ENCODE results near the gene KLHL5.
"Not testable (repeated sequence)": the region's sequence is repeated elsewhere in the genome, so short reads cannot be mapped to it uniquely, and the experiment has no call there.

KLHL5 gene

DNA sequence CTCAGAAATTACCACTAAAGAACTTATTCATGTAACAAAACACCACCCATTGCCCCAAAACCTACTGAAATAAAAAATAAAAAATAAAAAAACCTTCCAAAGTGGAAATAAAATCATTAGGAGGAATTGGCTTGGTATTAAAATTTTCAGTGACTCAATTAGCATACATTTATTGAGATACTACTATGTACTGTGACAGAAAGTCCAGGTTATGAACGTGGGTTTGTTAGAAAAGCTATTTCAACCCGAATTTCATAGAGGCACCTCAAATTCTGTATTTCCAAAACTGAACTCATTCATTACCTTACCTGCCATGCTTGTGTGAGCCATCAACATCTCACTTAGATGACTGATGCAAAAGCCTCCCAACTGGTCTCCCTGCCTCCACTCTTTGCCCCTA is 16.8 kb downstream of the KLHL5 start:
- DNase-seq = no peak
- in situ Hi-C loops (cut with MboI; ENCODE audit: low pct_unique_long_range_greater_than_20kb, low sequenced_read_pairs) = no loop called here

DNA sequence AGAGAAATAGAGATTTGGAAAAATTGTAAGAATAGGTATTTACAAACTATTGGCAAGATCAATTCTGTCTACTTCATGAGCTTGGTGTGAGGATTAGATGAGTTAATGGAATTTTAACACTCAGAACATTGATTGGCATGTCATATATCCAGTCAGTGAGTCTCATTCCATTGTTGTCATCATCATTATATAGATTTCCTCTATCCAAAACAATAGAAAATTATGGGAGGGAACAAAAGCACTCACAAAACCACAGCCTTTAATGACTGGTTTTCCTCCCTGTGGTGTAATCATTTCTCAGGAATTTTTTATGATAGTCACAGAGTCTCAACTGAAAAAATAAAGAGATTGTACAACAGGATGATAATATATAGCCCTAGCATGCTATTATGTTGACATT is 21.1 kb downstream of the KLHL5 start:
- peak; percentile 36 for DNase-seq
- in situ Hi-C loops (cut with MboI; ENCODE audit: low pct_unique_long_range_greater_than_20kb, low sequenced_read_pairs) = no loop called here

DNA sequence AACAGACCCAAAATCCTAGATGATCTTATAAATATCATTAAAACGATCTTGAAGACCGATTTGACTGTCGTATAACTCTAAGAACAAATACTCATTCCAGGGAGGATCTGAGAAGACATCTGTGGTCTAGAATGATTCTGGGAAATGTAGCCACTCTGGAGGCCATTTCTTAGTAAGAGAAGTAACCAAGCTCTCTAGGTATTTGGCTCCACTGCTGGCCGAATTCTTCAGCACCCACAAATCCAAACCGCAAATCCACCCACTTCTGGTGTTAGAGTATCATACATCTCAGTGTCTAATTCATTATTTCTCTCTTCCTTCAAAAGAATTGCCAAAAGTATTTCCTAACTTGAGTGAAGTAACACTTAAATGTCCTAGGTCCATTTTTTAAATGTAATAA is 23.9 kb downstream of the KLHL5 start:
- in situ Hi-C loops (cut with MboI; ENCODE audit: low pct_unique_long_range_greater_than_20kb, low sequenced_read_pairs) = no loop called here
- DNase-seq = peak; percentile 83

DNA sequence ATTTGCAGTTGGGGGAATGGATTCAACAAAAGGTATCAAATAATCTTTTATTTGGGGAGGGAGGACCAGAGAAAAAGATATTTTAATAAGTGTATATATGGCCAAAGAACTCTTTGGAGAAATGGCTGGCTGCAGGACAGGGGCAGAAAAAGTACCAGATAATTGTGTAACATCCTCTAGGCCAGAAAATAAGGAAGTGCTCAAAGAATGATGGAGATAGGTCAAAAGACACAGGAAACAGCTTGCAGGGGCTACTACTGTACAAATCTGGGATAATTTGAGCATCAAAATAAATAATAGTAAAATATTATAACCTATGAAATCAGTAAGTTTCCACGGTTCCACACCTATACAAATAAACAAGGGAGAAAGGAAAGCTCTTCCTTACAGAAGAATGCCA is 34.8 kb downstream of the KLHL5 start:
- in situ Hi-C loops (cut with MboI; ENCODE audit: low pct_unique_long_range_greater_than_20kb, low sequenced_read_pairs) = no loop called here
- peak; percentile 49 for DNase-seq

DNA sequence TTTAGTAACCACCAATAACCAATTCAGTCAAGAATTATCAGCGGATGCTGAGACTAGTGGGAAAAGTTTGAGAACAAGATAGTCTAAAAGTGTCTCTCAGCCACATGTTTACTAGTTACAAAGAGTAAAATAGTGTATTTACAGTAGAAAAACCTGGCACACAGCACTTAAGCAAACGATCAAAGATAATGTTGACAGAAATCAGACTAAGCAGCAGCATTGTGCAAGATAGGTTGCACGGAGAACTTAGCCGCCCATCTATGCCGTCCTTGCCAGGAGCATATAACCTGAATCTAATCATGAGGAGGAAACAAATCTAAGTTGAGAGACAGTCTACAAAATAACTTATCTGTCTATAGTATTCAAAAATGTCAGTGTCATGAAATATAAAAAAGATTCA is 35.3 kb downstream of the KLHL5 start:
- in situ Hi-C loops (cut with MboI; ENCODE audit: low pct_unique_long_range_greater_than_20kb, low sequenced_read_pairs) = no loop called here
- DNase-seq = no peak

DNA sequence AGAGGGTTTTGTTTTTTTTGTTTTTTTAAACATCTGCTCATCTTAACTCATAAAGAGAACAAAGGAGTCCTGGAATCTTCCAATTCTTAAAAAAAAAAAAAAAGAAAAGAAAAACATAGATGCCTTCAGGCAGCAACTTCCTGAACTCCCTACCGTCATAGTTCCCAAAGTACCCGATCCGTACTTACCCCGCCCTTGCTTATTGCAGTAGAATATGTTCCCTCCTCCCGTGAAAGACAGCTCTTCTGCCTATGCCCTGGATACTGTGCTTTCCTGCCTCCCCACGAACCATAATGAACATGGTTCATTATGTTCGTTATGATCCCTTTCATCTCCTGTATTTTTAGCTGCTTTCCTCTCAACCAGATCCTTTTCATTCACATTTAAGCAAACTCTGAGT is 40.3 kb downstream of the KLHL5 start:
- in situ Hi-C loops (cut with MboI; ENCODE audit: low pct_unique_long_range_greater_than_20kb, low sequenced_read_pairs) = no loop called here
- DNase-seq = no peak

DNA sequence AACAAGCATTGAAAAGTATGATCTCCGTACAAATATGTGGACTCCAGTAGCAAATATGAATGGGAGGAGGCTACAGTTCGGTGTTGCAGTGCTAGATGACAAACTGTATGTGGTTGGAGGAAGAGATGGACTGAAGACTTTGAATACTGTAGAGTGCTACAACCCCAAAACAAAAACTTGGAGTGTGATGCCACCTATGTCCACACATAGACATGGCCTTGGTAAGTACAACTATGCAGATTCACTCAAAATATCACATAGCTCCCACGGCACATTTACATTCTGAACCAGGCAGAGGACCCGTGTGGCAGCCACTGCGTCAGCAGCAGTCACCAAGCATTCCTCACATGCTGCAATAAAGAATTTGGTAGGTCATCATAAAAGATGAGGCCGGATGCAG is 41.3 kb downstream of the KLHL5 start:
- no peak for DNase-seq
- in situ Hi-C loops (cut with MboI; ENCODE audit: low pct_unique_long_range_greater_than_20kb, low sequenced_read_pairs) = no loop called here

DNA sequence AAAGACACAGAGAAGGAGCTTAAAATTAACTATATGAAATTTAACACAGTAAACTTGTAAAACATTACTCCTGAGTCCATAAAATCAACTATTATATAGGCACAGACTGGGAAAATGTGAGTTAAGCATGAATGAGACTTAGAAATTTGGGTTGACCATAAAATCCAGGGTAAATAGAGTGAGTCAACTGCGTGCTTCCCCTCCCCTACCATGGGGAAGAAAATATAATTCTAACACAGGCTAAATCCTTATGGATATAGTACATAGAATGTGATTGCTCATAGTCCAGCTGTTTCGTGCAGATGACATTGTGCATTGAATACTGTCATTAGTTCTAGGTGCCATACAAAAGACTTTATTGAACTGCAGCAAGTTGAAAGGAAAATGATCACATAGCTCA is 42.2 kb downstream of the KLHL5 start:
- in situ Hi-C loops (cut with MboI; ENCODE audit: low pct_unique_long_range_greater_than_20kb, low sequenced_read_pairs) = no loop called here
- DNase-seq = no peak

DNA sequence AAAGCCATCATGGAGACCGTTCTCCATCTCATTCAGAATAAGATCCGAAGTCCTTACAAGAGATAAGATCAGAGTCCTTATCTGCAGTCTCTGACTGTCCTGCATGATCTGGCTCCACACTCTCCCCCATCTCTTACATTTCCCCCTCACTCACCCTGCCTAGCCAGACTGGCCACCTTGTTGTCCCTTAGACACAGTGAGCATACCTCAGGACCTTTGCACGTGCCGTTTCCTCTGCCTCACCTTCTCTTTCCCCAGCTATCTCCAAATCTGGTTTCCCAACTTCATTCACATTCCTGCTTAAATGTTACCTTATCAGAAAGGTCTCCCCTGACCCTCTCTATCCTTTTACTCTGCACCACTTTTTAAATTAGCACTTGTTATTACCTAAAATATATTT is 44.0 kb downstream of the KLHL5 start:
- in situ Hi-C loops (cut with MboI; ENCODE audit: low pct_unique_long_range_greater_than_20kb, low sequenced_read_pairs) = no loop called here
- no peak for DNase-seq

DNA sequence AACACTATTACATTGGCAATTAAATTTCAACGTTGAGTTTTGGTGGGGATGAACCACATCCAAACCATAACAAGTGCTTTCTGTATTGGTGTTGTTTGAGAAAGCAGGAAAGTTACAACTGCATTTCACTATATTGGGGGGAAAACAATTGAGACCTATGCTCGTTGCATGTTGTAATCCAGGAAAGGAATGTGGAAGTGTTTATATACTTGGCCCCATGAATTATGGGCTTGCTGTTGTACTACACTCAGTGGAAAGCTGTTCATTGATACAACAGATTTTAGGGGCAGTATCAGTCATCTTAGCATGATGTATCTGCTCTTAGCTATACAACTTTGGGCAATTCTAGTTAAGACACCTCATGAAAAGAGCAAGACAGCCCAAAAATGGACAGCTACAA is 52.4 kb downstream of the KLHL5 start:
- in situ Hi-C loops (cut with MboI; ENCODE audit: low pct_unique_long_range_greater_than_20kb, low sequenced_read_pairs) = no loop called here
- DNase-seq = no peak

DNA sequence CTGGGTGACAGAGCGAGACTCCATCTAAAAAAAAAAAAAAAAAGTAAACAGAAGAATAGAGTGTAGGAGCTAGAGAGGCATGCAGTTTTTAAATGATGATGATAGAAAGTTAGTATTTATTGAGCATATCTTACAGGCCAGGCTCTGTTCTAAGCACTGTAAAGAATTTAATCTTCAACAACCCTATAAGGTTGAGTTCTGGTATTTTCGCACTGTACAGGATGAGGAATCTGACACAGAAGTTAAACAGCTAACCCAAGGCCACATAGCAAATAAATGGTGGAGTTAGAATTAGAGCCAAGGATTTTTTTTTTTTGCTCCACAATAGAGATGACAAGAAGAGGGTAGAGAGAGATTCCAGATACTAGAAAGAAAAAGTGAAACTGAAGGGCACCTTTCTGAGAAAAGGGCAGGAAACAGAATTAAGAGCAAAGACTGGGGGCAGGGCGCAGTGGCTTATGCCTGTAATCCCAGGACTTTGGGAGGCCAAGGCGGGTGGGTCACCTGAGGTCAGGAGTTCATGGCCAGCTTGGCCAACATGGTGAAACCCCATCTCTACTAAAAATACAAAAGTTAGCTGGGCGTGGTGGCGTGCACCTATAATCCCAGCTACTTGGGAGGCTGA is 56.1 kb downstream of the KLHL5 start:
- in situ Hi-C loops (cut with MboI; ENCODE audit: low pct_unique_long_range_greater_than_20kb, low sequenced_read_pairs) = no loop called here
- peak; percentile 26 for DNase-seq

DNA sequence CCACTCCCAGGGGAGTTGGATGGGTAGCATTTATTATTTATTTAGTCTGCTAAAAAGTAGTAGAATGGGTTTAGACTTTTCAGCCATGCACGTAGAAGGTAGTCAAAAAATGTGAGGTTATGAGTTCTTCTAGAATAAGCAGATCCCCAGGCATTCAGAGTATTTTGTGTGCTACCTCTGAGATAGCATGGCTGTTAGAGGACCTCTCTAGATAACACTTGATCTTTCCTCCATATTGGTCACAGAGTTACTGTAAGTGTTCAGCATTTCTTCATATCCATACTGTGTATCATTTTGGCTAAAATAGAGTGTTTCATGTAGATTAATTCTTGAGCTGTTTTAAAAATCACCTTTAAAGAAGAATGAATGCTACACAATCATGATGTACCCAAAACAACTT is 58.4 kb downstream of the KLHL5 start:
- in situ Hi-C loops (cut with MboI; ENCODE audit: low pct_unique_long_range_greater_than_20kb, low sequenced_read_pairs) = no loop called here
- DNase-seq = no peak

DNA sequence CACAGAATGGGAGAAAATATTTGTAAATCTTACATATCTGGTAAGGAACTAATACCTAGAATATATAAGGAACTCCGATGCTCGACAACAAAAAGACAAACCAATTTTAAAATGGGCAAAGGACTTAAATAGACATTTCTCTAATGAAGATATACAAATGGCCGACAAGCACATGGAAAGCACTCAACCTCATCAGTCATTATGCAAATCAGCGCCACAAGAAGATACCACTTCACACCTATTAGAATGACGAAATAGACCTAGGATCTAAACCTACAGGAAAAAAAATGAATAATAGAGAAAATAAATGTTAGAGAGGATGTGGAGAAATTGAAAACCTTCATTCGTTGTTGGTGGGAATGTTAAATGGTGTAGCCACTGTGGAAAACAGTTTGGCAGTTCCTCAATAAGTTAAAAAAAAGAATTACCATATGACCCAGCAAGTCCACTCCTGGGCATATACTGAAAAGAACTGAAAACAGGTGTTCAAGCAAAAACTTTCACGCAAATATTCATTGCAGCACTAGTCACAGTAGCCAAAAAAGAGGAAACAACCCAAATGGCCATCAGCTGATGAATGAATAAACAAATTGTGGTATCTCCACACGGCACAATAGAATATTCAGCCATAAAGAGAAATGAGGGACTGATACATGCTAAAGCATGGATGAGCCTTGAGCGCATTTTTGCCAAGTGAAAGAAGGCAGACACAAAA is 63.0 kb downstream of the KLHL5 start:
- in situ Hi-C loops (cut with MboI; ENCODE audit: low pct_unique_long_range_greater_than_20kb, low sequenced_read_pairs) = loop anchor here (25.0 kb wide), 1 partner anchor 213 kb away; no protein-coding TSS in a partner anchor
- DNase-seq = no peak

DNA sequence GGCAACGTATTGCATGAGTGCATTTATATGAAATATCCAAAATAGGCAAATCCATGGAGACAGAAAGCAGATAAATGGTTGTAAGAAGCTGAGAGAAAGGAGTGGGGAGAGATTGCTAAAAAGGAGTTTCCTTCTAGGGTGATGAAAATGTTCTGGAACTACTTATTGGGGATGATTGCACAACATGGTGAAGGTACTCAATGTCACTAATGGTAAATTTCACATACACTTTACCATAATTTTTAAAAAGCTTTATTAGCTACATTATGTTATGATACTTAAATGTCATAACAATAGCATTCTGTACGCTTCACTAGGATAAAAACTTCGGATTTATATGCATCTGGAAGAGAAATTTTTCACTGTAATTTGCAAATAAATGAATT is 63.6 kb downstream of the KLHL5 start:
- in situ Hi-C loops (cut with MboI; ENCODE audit: low pct_unique_long_range_greater_than_20kb, low sequenced_read_pairs) = loop anchor here (25.0 kb wide), 1 partner anchor 213 kb away; no protein-coding TSS in a partner anchor
- DNase-seq = no peak

DNA sequence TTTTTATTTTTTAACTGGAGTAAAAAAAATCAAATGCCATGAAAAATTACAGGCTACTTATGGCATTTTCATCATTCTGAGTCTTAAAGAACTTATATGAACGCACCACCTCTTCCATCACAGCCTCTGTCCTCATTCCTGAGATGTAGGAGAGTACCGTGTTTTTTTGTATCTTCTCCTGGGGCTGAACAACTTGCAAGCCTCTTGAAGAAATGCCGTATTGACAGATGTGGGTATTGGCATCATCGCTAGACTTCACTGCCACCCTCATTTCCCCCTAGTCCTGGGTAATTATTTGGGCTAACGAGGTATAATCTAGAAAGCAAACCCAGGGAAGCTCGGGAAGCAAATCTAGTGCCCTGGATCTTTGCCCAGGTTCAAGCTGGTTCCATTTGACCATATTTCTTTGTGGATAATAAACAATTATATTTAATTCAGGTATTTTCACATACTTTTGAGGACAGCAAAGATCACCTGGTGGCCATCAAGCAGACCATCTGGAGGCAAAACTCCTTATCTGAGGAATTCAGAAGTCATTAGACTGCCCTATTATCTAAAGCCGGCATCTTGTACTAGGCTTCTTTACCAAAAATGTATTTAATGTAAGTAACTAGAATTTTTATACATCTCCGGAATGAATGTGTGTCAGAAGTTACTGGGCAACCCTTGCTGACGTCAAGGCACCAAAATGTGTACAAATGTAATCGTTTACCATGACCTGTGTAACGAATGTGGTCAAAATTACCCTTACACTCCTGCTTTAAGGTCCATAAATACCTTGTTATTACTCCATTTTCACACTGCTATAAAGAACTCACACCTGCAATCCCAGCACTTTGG is 64.4 kb downstream of the KLHL5 start:
- in situ Hi-C loops (cut with MboI; ENCODE audit: low pct_unique_long_range_greater_than_20kb, low sequenced_read_pairs) = loop anchor here (25.0 kb wide), 1 partner anchor 214 kb away; no protein-coding TSS in a partner anchor

DNA sequence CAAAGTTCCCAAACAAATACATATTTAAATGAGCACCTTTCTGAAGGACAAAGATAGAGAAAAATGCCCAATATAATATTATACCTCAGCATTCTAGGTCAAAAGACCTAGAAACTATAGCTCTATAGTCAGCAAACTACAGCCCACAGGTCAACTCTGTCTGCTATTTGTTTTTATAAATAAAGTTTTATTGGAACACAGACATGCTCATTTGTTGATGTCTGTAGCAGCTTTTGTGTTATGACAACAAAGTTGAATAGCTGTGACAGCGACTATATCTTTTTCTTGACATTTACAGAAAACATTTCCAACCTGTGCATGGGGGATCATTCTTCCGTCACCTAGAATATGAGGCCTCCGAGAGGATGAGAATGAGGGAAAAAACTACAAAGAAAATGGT is 71.6 kb downstream of the KLHL5 start:
- no peak for DNase-seq
- in situ Hi-C loops (cut with MboI; ENCODE audit: low pct_unique_long_range_greater_than_20kb, low sequenced_read_pairs) = loop anchor here (25.0 kb wide), 1 partner anchor 221 kb away; no protein-coding TSS in a partner anchor

More for the DNA sequence above, 64.4 kb downstream of the KLHL5 start:
- no peak for DNase-seq

DNA sequence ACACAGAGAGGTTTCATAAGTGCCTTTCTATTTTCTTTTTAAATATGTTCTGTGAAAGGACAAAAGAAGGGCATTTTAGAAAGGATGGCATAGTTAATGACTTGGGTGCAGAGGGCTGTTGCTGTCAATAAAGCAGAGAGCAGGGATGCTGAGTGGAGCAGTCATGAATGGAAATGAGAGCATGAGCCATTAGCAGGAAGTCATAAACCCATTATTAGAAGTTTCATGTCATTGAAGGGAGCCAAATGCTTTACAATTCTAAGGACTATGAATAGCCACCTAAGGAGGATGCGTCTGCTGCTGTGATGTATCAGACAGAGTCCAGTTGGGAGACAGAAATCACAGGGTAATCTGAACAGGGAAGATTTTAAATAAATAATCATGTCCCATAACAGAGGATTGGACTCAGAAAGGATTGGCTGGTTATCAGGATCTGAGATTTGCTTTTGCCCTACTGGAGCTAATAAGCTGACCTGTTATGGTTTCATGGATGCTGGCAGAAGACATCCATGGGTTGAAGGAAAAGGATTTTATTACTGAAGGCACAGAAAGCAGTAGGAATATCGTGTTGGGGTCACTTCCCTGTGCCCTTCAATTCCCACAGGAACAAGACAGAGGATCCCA is 72.8 kb downstream of the KLHL5 start:
- in situ Hi-C loops (cut with MboI; ENCODE audit: low pct_unique_long_range_greater_than_20kb, low sequenced_read_pairs) = loop anchor here (25.0 kb wide), 1 partner anchor 222 kb away; no protein-coding TSS in a partner anchor
- no peak for DNase-seq

DNA sequence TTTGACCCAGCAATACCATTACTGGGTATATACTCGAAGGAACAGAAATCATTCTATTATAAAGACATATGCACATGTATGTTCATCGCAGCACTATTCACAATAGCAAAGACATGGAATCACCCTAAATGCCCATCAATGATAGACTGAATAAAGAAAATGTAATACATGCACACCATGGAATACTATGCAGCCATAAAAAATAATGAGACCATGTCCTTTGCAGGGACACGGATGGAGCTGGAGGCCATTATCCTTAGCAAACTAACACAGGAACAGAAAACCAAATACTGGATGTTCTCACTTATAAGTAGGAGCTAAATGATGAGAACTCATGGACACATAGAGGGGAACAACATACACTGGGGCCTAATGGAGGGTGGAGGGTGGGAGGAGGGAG is 76.2 kb downstream of the KLHL5 start:
- in situ Hi-C loops (cut with MboI; ENCODE audit: low pct_unique_long_range_greater_than_20kb, low sequenced_read_pairs) = loop anchor here (25.0 kb wide), 1 partner anchor 226 kb away; no protein-coding TSS in a partner anchor
- DNase-seq = not testable (repeated sequence)

DNA sequence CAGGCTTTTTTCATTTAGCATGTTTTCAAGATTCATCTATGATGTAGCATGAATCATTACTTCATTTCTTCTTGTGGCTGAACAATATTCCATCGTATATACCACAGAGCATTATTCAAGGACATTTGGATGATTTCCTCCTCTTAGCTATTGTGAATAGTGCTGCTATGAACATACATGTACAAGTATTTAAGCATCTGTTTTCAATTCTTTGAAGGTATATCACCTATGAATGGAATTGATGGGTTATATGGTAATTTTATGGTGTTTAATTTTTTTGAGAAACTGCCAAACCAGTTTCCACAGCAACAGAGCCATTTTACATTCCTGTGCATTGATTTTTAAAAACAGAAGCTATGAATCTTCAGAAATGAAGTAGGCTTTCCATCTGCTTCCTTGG is 84.2 kb downstream of the KLHL5 start:
- in situ Hi-C loops (cut with MboI; ENCODE audit: low pct_unique_long_range_greater_than_20kb, low sequenced_read_pairs) = loop anchor here (25.0 kb wide), 1 partner anchor 234 kb away; no protein-coding TSS in a partner anchor

More for the DNA sequence above, 84.2 kb downstream of the KLHL5 start:
- DNase-seq = no peak
